ENCODE results near the gene SMYD4. TPM values are rescaled to one million over a fixed set of nuclear protein-coding genes. Genes with fewer than 3 reads are reported as not detected.

Gene SMYD4
- total RNA-seq, 1 experiment from 2014 or later: 10.1 TPM

DNA sequence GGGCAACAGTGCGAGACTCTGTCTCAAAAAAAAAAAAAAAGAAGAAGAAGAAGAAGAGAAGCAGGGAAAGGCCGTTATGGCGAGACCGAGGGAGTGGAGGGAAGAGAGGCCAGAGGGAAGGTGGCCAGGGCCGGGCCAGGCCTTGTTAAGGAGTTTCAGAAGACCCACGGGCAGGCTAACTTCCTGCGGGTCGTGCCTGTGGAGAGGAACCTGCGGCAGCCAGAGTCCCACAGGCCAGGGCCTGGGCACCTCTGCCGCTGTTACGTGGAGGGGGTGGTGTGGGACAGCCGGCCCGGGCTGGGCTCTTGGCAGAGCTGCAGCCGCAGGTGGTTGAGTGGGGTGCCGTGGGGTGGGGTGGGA is 99.8 kb downstream of the SMYD4 start:
- no peak overlapping the region for H3K4me3 ChIP-seq
- H3K27ac ChIP-seq: no peak overlapping the region

More for the DNA sequence above, 99.8 kb downstream of the SMYD4 start:
- Histone ChIP-seq H3K27me3 (no peaks in the 10 kb centered on the region), H3K36me3 (no peaks in the 10 kb centered on the region), H3K4me1 (peaks cover 16% of the 10 kb centered on the region), H3K9me3 (replicated peaks) (no peaks in the 10 kb centered on the region)
- DNase-seq: no peak

Other genes with a start within 250 kb of the SMYD4 start
- 0.63 and 0.66 TPM in 2 replicates for gene SLC43A2, start 201.1 kb downstream of the SMYD4 start, total RNA-seq (2014; rRNA removed; shearing (Covaris generic))
- 0.06 and 0.13 TPM in 2 replicates for gene SCARF1, start 184.2 kb downstream of the SMYD4 start, total RNA-seq (2014; rRNA removed; shearing (Covaris generic))
- 0.28 and 0.67 TPM in 2 replicates for gene RILP, start 180.0 kb downstream of the SMYD4 start, total RNA-seq (2014; rRNA removed; shearing (Covaris generic))
- gene PRPF8, start 145.0 kb downstream of the SMYD4 start, total RNA-seq (2014; rRNA removed; shearing (Covaris generic)): 144 and 145 TPM in 2 replicates
- gene TLCD2, start 119.5 kb downstream of the SMYD4 start, total RNA-seq (2014; rRNA removed; shearing (Covaris generic)): 1.2 and 1.3 TPM in 2 replicates
- gene WDR81, start 105.2 kb downstream of the SMYD4 start, total RNA-seq (2014; rRNA removed; shearing (Covaris generic)): 8.7 and 10.9 TPM in 2 replicates
- gene SERPINF2, start 87.0 kb downstream of the SMYD4 start, total RNA-seq (2014; rRNA removed; shearing (Covaris generic)): not detected in 2 replicates
- gene SERPINF1, start 67.8 kb downstream of the SMYD4 start, total RNA-seq (2014; rRNA removed; shearing (Covaris generic)): 182 TPM in 2 replicates
- gene RPA1, start 103 bp upstream of the SMYD4 start, total RNA-seq (2014; rRNA removed; shearing (Covaris generic)): 38.7 and 45.4 TPM in 2 replicates
- gene RTN4RL1, start 195.4 kb upstream of the SMYD4 start, total RNA-seq (2014; rRNA removed; shearing (Covaris generic)): 0.61 and 0.83 TPM in 2 replicates
- 14.4 and 14.6 TPM in 2 replicates for gene DPH1, start 200.3 kb upstream of the SMYD4 start, total RNA-seq (2014; rRNA removed; shearing (Covaris generic))
- 14.1 and 17.2 TPM in 2 replicates for gene OVCA2, start 212.1 kb upstream of the SMYD4 start, total RNA-seq (2014; rRNA removed; shearing (Covaris generic))
- gene HIC1, start 225.2 kb upstream of the SMYD4 start, total RNA-seq (2014; rRNA removed; shearing (Covaris generic)): 0.13 and 0.18 TPM in 2 replicates

All from SJCRH30 (cell line).